K562 (cell line): Measurements from ENCODE around the gene STEAP1B.

ENCODE experiments used
- CBX8 ChIP-seq: fragments of 200-600 bp; sonication (generic); IDR thresholded peaks from 2 replicates; pipeline ENCODE4 v1.6.1; 2012; ENCODE audit warnings: borderline replicate concordance, mixed run types, low read depth, mild to moderate bottlenecking, moderate library complexity, mixed read lengths, low read length, control low read depth, inconsistent platforms; ENCODE audit not compliant: poor library complexity, severe bottlenecking; ENCODE audit errors: extremely low read depth
- FOXA1 ChIP-seq: fragments of 450-650 bp; IDR thresholded peaks from 2 replicates; pipeline ENCODE4 v1.6.1; 2016; ENCODE audit warnings: mild to moderate bottlenecking, borderline replicate concordance
- IRF2 ChIP-seq: sonication (generic); formaldehyde crosslinking; IDR thresholded peaks from 2 replicates; pipeline ENCODE4 v1.8.1; 2022; ENCODE audit warnings: mild to moderate bottlenecking, missing genetic modification reagents
- JUN ChIP-seq, 2 experiments: sonication (generic) in 1 of 2; formaldehyde crosslinking in 1 of 2; IDR thresholded peaks; 2 replicates each; pipeline versions ENCODE4 v1.6.1 to v1.8.0; 2012 to 2022; ENCODE audit warnings: borderline replicate concordance in 2 of 2, mild to moderate bottlenecking in 2 of 2, improper control_type of control experiment in 1 of 2, low read depth in 1 of 2, low read length in 1 of 2, missing genetic modification reagents in 1 of 2
- MAFK ChIP-seq: IDR thresholded peaks from 2 replicates; pipeline ENCODE4 v1.6.1; 2011; ENCODE audit warnings: low read length, improper control_type of control experiment
- MED1 ChIP-seq: sonication (generic); formaldehyde crosslinking; IDR thresholded peaks from 2 replicates; pipeline ENCODE4 v1.8.1; 2023; ENCODE audit warnings: missing genetic modification reagents, borderline replicate concordance
- NKRF ChIP-seq: fragments of 450-650 bp; IDR thresholded peaks from 2 replicates; pipeline ENCODE4 v1.6.1; 2016; ENCODE audit warnings: borderline replicate concordance
- ZNF184 ChIP-seq: sonication (generic); formaldehyde crosslinking; IDR thresholded peaks from 2 replicates; pipeline ENCODE4 v1.5.0; 2020; ENCODE audit warnings: missing genetic modification reagents
- ZNF316 ChIP-seq: fragments of 450-650 bp; IDR thresholded peaks from 2 replicates; pipeline ENCODE4 v1.6.1; 2016
- ZNF695 ChIP-seq: fragments of 450-650 bp; formaldehyde crosslinking; IDR thresholded peaks from 2 replicates; pipeline ENCODE4 v1.4.0; 2020; ENCODE audit warnings: mild to moderate bottlenecking, moderate library complexity
- ZZZ3 ChIP-seq: fragments of 450-650 bp; IDR thresholded peaks from 2 replicates; pipeline ENCODE4 v1.6.1; 2016; ENCODE audit warnings: antibody characterized with exemption, mild to moderate bottlenecking, moderate library complexity
- TF ChIP-seq, protein P1 (sequence below), 3 experiments: IDR thresholded peaks in 2 of 3; conservative IDR thresholded peaks in 1 of 3; 2 replicates each; pipeline ENCODE4 v1.5.1; 2011 to 2012; ENCODE audit warnings: low read length in 3 of 3, mild to moderate bottlenecking in 3 of 3, control low read depth in 2 of 3, improper control_type of control experiment in 1 of 3, inconsistent platforms in 1 of 3, low read depth in 1 of 3, mixed read lengths in 1 of 3, moderate library complexity in 1 of 3; ENCODE audit not compliant: insufficient read depth in 2 of 3
- TF ChIP-seq, protein P2 (sequence below): sonication (generic); formaldehyde crosslinking; IDR thresholded peaks from 2 replicates; pipeline ENCODE4 v1.8.1; 2023; ENCODE audit warnings: mild to moderate bottlenecking, missing genetic modification reagents
- TF ChIP-seq, protein P3 (sequence below), 2 experiments: fragments of 450-650 bp in 1 of 2; sonication (generic) in 1 of 2; formaldehyde crosslinking in 1 of 2; IDR thresholded peaks in 1 of 2; conservative IDR thresholded peaks in 1 of 2; 2 replicates each; pipeline versions ENCODE4 v1.6.1 to v1.8.1; 2016 to 2023; ENCODE audit warnings: mild to moderate bottlenecking in 2 of 2, moderate library complexity in 2 of 2, inconsistent platforms in 1 of 2, missing genetic modification reagents in 1 of 2

DNA sequence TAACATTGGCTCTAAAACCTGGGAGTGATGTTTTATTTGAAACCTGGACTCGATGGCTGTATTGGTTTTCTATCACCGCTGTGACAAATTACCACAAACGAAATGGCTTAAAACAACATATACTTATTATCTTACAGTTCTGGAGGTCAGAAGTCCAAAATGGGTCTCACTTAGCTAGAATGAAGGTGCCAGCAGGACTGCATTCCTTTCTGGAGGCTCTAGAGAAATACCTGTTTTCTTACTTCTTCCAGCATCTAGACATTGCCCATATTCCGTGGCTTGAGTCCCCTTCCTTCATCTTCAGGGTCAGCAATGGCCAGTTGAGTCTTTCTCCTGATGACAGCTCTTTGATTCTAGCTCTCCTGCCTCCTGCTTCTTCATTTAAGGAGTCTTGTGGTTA lies 44.3 kb upstream of the STEAP1B start:
- no peak for TF ChIP-seq ZNF695 (CRISPR knock-in tag)
- TF ChIP-seq ZNF316 = no peak
- TF ChIP-seq, protein P1, sequence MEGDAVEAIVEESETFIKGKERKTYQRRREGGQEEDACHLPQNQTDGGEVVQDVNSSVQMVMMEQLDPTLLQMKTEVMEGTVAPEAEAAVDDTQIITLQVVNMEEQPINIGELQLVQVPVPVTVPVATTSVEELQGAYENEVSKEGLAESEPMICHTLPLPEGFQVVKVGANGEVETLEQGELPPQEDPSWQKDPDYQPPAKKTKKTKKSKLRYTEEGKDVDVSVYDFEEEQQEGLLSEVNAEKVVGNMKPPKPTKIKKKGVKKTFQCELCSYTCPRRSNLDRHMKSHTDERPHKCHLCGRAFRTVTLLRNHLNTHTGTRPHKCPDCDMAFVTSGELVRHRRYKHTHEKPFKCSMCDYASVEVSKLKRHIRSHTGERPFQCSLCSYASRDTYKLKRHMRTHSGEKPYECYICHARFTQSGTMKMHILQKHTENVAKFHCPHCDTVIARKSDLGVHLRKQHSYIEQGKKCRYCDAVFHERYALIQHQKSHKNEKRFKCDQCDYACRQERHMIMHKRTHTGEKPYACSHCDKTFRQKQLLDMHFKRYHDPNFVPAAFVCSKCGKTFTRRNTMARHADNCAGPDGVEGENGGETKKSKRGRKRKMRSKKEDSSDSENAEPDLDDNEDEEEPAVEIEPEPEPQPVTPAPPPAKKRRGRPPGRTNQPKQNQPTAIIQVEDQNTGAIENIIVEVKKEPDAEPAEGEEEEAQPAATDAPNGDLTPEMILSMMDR (IDR thresholded peaks at IDR 0.05 in 2 of 3, conservative IDR thresholded peaks at IDR 0.05 in 1 of 3; ENCODE audit: insufficient read depth in 2 of 3, low read depth in 1 of 3, low read length in 3 of 3) = no peak
- TF ChIP-seq, protein P2, sequence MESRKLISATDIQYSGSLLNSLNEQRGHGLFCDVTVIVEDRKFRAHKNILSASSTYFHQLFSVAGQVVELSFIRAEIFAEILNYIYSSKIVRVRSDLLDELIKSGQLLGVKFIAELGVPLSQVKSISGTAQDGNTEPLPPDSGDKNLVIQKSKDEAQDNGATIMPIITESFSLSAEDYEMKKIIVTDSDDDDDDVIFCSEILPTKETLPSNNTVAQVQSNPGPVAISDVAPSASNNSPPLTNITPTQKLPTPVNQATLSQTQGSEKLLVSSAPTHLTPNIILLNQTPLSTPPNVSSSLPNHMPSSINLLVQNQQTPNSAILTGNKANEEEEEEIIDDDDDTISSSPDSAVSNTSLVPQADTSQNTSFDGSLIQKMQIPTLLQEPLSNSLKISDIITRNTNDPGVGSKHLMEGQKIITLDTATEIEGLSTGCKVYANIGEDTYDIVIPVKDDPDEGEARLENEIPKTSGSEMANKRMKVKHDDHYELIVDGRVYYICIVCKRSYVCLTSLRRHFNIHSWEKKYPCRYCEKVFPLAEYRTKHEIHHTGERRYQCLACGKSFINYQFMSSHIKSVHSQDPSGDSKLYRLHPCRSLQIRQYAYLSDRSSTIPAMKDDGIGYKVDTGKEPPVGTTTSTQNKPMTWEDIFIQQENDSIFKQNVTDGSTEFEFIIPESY (CRISPR knock-in tag) = no peak
- TF ChIP-seq NKRF = no peak
- no peak for TF ChIP-seq IRF2
- TF ChIP-seq JUN (IDR thresholded peaks at IDR 0.05; ENCODE audit: borderline replicate concordance, low read depth, low read length) = no peak
- no peak for TF ChIP-seq JUN (CRISPR knock-in tag; IDR thresholded peaks at IDR 0.05; ENCODE audit: borderline replicate concordance)
- no peak for TF ChIP-seq CBX8
- no peak for TF ChIP-seq MED1 (CRISPR knock-in tag)
- TF ChIP-seq MAFK = no peak
- no peak for TF ChIP-seq ZNF184
- TF ChIP-seq ZZZ3 = no peak
- no peak for TF ChIP-seq FOXA1
- TF ChIP-seq, protein P3, sequence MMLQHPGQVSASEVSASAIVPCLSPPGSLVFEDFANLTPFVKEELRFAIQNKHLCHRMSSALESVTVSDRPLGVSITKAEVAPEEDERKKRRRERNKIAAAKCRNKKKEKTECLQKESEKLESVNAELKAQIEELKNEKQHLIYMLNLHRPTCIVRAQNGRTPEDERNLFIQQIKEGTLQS (IDR thresholded peaks at IDR 0.05) = no peak
- TF ChIP-seq, protein P3 (CRISPR knock-in tag; conservative IDR thresholded peaks at IDR 0.05) = no peak
